ENCODE measurements around the gene WNT7A. TPM values are rescaled to one million over a fixed set of nuclear protein-coding genes. Genes with fewer than 3 reads are reported as not detected.

WNT7A gene
- total RNA-seq, 1 experiment from 2014 or later = not detected

GRCh38 chr3:13892304-13892703 is 12.4 kb upstream of the WNT7A start:
- H2BK120ac ChIP-seq (ENCODE audit: low read depth, low read length, poor library complexity, severe bottlenecking) = no peak overlapping the region
- no peak overlapping the region for H2AFZ ChIP-seq (ENCODE audit: low read length)
- no peak overlapping the region for H3K23ac ChIP-seq (ENCODE audit: insufficient read length, low read depth, low read length)
- H3K23me2 ChIP-seq (ENCODE audit: insufficient read length, low read depth, low read length, poor library complexity, severe bottlenecking) = peaks cover 8% of the 10 kb centered on the region
- no peak overlapping the region for H2BK15ac ChIP-seq (ENCODE audit: low read depth, low read length)
- no peak overlapping the region for H3K56ac ChIP-seq (ENCODE audit: insufficient read length, low read depth, low read length)
- H3K79me2 ChIP-seq (ENCODE audit: insufficient read depth, low read length) = no peaks in the 10 kb centered on the region
- no peaks in the 10 kb centered on the region for H3K9me3 ChIP-seq (ENCODE audit: control insufficient read depth, low read depth, low read length)
- H3K4ac ChIP-seq (ENCODE audit: low read depth, low read length) = no peak overlapping the region
- WGBS (ENCODE audit: extremely low coverage, insufficient read length, low lambda C conversion rate) = no CpG with 5 or more reads among the region's 2 CpGs
- H3K9me3 Mint-ChIP-seq = no peaks in the 10 kb centered on the region
- H3K4me3 Mint-ChIP-seq = no peak overlapping the region
- H3K27ac Mint-ChIP-seq = no peak overlapping the region
- no peak overlapping the region for H3K18ac ChIP-seq (ENCODE audit: insufficient read length, low read depth, low read length)
- no peak overlapping the region for H4K8ac ChIP-seq (replicated peaks; ENCODE audit: insufficient read length, low read depth, low read length)
- peaks cover 58% of the 10 kb centered on the region for H3K27me3 Mint-ChIP-seq (ENCODE audit: low read depth)
- no peak for TF ChIP-seq CTCF (conservative IDR thresholded peaks at IDR 0.05)
- H3K79me1 ChIP-seq (ENCODE audit: insufficient read depth, low read depth, low read length, poor library complexity, severe bottlenecking) = no peaks in the 10 kb centered on the region
- H2AK5ac ChIP-seq (ENCODE audit: insufficient read length, low read length) = no peak overlapping the region
- H3K4me2 ChIP-seq (ENCODE audit: insufficient read depth, insufficient read length, low read length) = no peak overlapping the region
- no peak overlapping the region for H2BK12ac ChIP-seq (ENCODE audit: insufficient read length, low read depth, low read length)
- H3K9ac ChIP-seq (ENCODE audit: extremely low read depth, insufficient read length, low read length) = no peak overlapping the region
- H3K27ac ChIP-seq (ENCODE audit: insufficient read length, low read depth, low read length) = no peak overlapping the region
- H3K14ac ChIP-seq (ENCODE audit: insufficient read depth, low read length) = no peak overlapping the region
- H3K4me1 ChIP-seq (ENCODE audit: insufficient read depth, low read length) = no peaks in the 10 kb centered on the region; the same call in 1 of the 2 replicates
- H3K27me3 ChIP-seq (ENCODE audit: insufficient read depth, low read length) = peaks cover 11% of the 10 kb centered on the region; the same call in 1 of the 2 replicates
- no peak overlapping the region for H3T11ph ChIP-seq (ENCODE audit: low read length)
- H3K36me3 Mint-ChIP-seq (ENCODE audit: insufficient read depth in 1 of 3, low read depth in 3 of 3) = no peaks in the 10 kb centered on the region
- peaks cover 5 to 9% of the 10 kb centered on the region in 2 experiments for H3K4me1 Mint-ChIP-seq
- no peaks in the 10 kb centered on the region for H4K20me1 ChIP-seq (ENCODE audit: control insufficient read depth, insufficient read depth, insufficient read length)
- no peak overlapping the region for H4K5ac ChIP-seq (ENCODE audit: insufficient read length, low read depth, low read length)
- no peak overlapping the region for H4K91ac ChIP-seq (ENCODE audit: insufficient read length, low read depth, low read length)
- no peak for DNase-seq
- H2BK5ac ChIP-seq (ENCODE audit: insufficient read length, low read length) = no peak overlapping the region
- no peak overlapping the region for H2BK20ac ChIP-seq (ENCODE audit: low read depth, low read length, poor library complexity, severe bottlenecking)

Data from H9 (cell line).